Smooth muscle cell (in vitro differentiated cells): ENCODE data around the gene SLC2A4RG. TPM values are rescaled to one million over a fixed set of nuclear protein-coding genes. Genes with fewer than 3 reads are reported as not detected.

Experiments
- DNase-seq: peaks from one replicate; lab custom pipeline; 2025; ENCODE audit not compliant: unreplicated experiment; lab: John Stamatoyannopoulos, UW
- H2AFZ ChIP-seq: fragments of 200-600 bp; sonication (generic); 2 replicates; pipeline ENCODE4 v1.6.0; 2016; ENCODE audit warnings: antibody characterized with exemption, low read depth, mild to moderate bottlenecking
- H3F3A ChIP-seq: fragments of 200-600 bp; sonication (generic); 2 replicates; pipeline ENCODE4 v1.6.0; 2017; ENCODE audit warnings: antibody characterized with exemption, low read depth
- H3K27ac ChIP-seq: fragments of 200-600 bp; sonication (generic); 2 replicates; pipeline ENCODE4 v1.5.1; 2016; ENCODE audit warnings: low read depth, mild to moderate bottlenecking
- H3K27me3 ChIP-seq: fragments of 200-600 bp; sonication (generic); 2 replicates; pipeline ENCODE4 v1.6.1; 2016; ENCODE audit warnings: low read depth, mild to moderate bottlenecking
- H3K36me3 ChIP-seq: fragments of 200-600 bp; sonication (generic); 2 replicates; pipeline ENCODE4 v1.5.1; 2016; ENCODE audit warnings: low read depth
- H3K4me1 ChIP-seq: fragments of 200-600 bp; sonication (generic); 2 replicates; pipeline ENCODE4 v1.5.1; 2016; ENCODE audit warnings: low read depth
- H3K4me2 ChIP-seq: fragments of 200-600 bp; sonication (generic); 2 replicates; pipeline ENCODE4 v1.6.0; 2016; ENCODE audit warnings: mild to moderate bottlenecking
- H3K4me3 ChIP-seq: fragments of 200-600 bp; sonication (generic); 2 replicates; pipeline ENCODE4 v1.5.1; 2016; ENCODE audit warnings: mild to moderate bottlenecking
- H3K79me2 ChIP-seq: fragments of 200-600 bp; sonication (generic); 2 replicates; pipeline ENCODE4 v1.6.0; 2016; ENCODE audit warnings: low read depth, mild to moderate bottlenecking
- H3K9ac ChIP-seq: fragments of 200-600 bp; sonication (generic); 2 replicates; pipeline ENCODE4 v1.6.0; 2016; ENCODE audit warnings: low read depth
- H3K9me3 ChIP-seq: fragments of 200-600 bp; sonication (generic); replicated peaks from 2 replicates; pipeline ENCODE4 v1.5.1; 2016; ENCODE audit warnings: low read depth
- H4K20me1 ChIP-seq: fragments of 200-600 bp; sonication (generic); 2 replicates; pipeline ENCODE4 v1.6.0; 2016; ENCODE audit warnings: low read depth
- CTCF ChIP-seq: fragments of 200-600 bp; sonication (generic); IDR thresholded peaks from 2 replicates; pipeline ENCODE4 v1.5.1; 2017; ENCODE audit warnings: borderline replicate concordance, mild to moderate bottlenecking, antibody characterized with exemption; ENCODE audit not compliant: insufficient read depth, poor library complexity, severe bottlenecking
- WGBS: methylation state at CpG from one replicate; pipeline ENCODE4 v1.1.7; 2016; ENCODE audit warnings: low lambda C conversion rate; 5-methylcytosine and 5-hydroxymethylcytosine counted together
- polyA plus RNA-seq: library from polyadenylated mRNA; unstranded; fragments of >200 nt; fragmentation: Nextera tagmentation; extraction: Ambion mirVana; gene quantifications from 2 replicates; pipeline ENCODE4 v1.2.1, GENCODE V29; 2016
- total RNA-seq: library from RNA; depleted of rRNA; stranded (reverse); fragments of >200 nt; gene quantifications from 2 replicates; pipeline ENCODE4 v1.2.3, GENCODE V29; 2014

Gene SLC2A4RG
- total and polyA plus RNA-seq, 2 experiments from 2014 or later = 43.7 to 45.6 TPM

- H2AFZ ChIP-seq = no peak overlapping the region
- peaks cover 35% of the 10 kb centered on the region for H3K79me2 ChIP-seq
- H3K27ac ChIP-seq = no peak overlapping the region
- no peak overlapping the region for H3K4me3 ChIP-seq
- H4K20me1 ChIP-seq = peaks cover 7% of the 10 kb centered on the region
- no peaks in the 10 kb centered on the region for H3K36me3 ChIP-seq
- no peak for TF ChIP-seq CTCF
- H3K9ac ChIP-seq = no peak overlapping the region
- no peak overlapping the region for H3K4me2 ChIP-seq
- no peaks in the 10 kb centered on the region for H3F3A ChIP-seq
- H3K4me1 ChIP-seq = peaks cover 19% of the 10 kb centered on the region
- no peaks in the 10 kb centered on the region for H3K9me3 ChIP-seq
- WGBS = 96% methylated on average over 11 of the region's 11 CpGs
- DNase-seq = no peak
- H3K27me3 ChIP-seq = no peaks in the 10 kb centered on the region
These were observed 35.4 kb upstream of the SLC2A4RG start for GRCh38 chr20:63703976-63704748.

GRCh38 chr20:63704749-63705117, 34.8 kb upstream of the SLC2A4RG start:
- Histone ChIP-seq H2AFZ (no peak overlapping the region), H3K27ac (no peak overlapping the region)

GRCh38 chr20:63705232-63706026, 34.1 kb upstream of the SLC2A4RG start:
- H3K9ac ChIP-seq = no peak overlapping the region
- H3K4me1 ChIP-seq = peaks cover 14% of the 10 kb centered on the region
- H4K20me1 ChIP-seq = peaks cover 11% of the 10 kb centered on the region
- TF ChIP-seq CTCF = no peak
- 97% methylated on average over 8 of the region's 8 CpGs for whole genome bisulfite sequencing
- DNase-seq = no peak
- no peaks in the 10 kb centered on the region for H3K27me3 ChIP-seq
- no peaks in the 10 kb centered on the region for H3F3A ChIP-seq
- H3K4me2 ChIP-seq = no peak overlapping the region
- no peaks in the 10 kb centered on the region for H3K9me3 ChIP-seq
- H3K27ac ChIP-seq = no peak overlapping the region
- H2AFZ ChIP-seq = no peak overlapping the region
- H3K4me3 ChIP-seq = no peak overlapping the region
- no peaks in the 10 kb centered on the region for H3K36me3 ChIP-seq
- peaks cover 48% of the 10 kb centered on the region for H3K79me2 ChIP-seq

More at GRCh38 chr20:63704749-63705117, 34.8 kb upstream of the SLC2A4RG start:
- no peak for DNase-seq
- H3K4me2 ChIP-seq = no peak overlapping the region
- H3K27me3 ChIP-seq = no peaks in the 10 kb centered on the region
- peaks cover 41% of the 10 kb centered on the region for H3K79me2 ChIP-seq
- no peaks in the 10 kb centered on the region for H3F3A ChIP-seq
- no peaks in the 10 kb centered on the region for H3K36me3 ChIP-seq
- 83% methylated on average over 6 of the region's 6 CpGs for WGBS
- H3K4me1 ChIP-seq = peaks cover 14% of the 10 kb centered on the region
- H4K20me1 ChIP-seq = peaks cover 11% of the 10 kb centered on the region
- no peak overlapping the region for H3K9ac ChIP-seq
- no peaks in the 10 kb centered on the region for H3K9me3 ChIP-seq
- TF ChIP-seq CTCF = no peak
- H3K4me3 ChIP-seq = no peak overlapping the region
